CD4-positive, alpha-beta T cell treated with Interleukin-17A for 4 hours (primary cell): Measurements from ENCODE around the gene MRM2.

Experiments
- DNase-seq: peaks from one replicate; pipeline ENCODE4 v3.0.0-alpha.2; 2020; ENCODE audit warnings: mixed read lengths

Gene MRM2

GRCh38 chr7:2220030-2220429, 22.0 kb downstream of the MRM2 start:
- DNase-seq, result no peak

GRCh38 chr7:2219606-2220005, 22.4 kb downstream of the MRM2 start:
- no peak for DNase-seq

DNA sequence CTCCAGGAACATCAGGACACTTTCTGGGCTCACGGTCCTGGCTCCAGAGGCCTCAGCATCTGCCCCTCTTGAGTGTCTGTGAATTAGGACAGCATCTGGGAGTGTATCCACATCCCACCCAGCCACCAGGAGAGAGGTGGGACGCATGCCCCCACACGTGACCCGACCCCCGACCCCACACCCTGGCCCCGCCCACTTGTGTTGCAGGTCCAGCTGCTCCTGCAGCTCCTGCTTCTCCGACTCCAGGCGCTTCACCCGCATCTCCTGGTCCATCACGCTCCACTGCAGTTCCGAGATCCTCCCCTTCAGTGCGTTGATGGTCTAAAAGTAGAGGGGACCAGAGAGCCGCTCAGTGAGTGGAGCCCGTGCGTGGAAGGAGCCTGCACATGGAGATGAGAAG, 22.9 kb downstream of the MRM2 start:
- DNase-seq, result no peak

GRCh38 chr7:2218444-2218785, 23.6 kb downstream of the MRM2 start:
- DNase-seq, result no peak

GRCh38 chr7:2217716-2218443, 24.1 kb downstream of the MRM2 start:
- no peak for DNase-seq

- DNase-seq, result no peak
Observed at GRCh38 chr7:2217206-2217605, 24.8 kb downstream of the MRM2 start.

DNA sequence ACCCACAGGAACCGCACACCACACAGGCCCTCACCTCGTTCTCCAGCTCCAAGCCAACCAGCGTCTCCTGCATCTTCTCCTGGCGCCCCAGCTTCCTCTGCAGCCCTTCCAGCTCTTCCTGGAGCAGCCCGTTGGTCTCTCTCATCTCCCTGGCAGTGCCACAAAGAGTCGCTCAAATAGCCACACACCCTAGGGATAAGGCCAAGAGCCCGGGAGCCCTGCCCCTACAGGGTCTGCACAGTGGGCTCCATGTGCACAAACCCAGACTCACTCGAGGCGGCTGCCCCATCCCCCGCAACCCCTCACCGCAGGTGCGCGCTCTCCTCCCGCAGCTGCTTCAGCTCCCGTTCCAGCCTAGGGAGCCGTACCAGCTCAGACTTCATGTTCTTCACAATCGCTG, 26.2 kb downstream of the MRM2 start:
- no peak for DNase-seq

GRCh38 chr7:2214636-2215035, 27.4 kb downstream of the MRM2 start:
- DNase-seq, result peak; percentile 16

GRCh38 chr7:2213551-2214215, 28.3 kb downstream of the MRM2 start:
- DNase-seq, result no peak

- DNase-seq, result no peak
Observed at GRCh38 chr7:2212906-2213305, 29.1 kb downstream of the MRM2 start.

- DNase-seq, result no peak
Observed at GRCh38 chr7:2211926-2212325, 30.1 kb downstream of the MRM2 start.

GRCh38 chr7:2211259-2211880, 30.6 kb downstream of the MRM2 start:
- no peak for DNase-seq

DNA sequence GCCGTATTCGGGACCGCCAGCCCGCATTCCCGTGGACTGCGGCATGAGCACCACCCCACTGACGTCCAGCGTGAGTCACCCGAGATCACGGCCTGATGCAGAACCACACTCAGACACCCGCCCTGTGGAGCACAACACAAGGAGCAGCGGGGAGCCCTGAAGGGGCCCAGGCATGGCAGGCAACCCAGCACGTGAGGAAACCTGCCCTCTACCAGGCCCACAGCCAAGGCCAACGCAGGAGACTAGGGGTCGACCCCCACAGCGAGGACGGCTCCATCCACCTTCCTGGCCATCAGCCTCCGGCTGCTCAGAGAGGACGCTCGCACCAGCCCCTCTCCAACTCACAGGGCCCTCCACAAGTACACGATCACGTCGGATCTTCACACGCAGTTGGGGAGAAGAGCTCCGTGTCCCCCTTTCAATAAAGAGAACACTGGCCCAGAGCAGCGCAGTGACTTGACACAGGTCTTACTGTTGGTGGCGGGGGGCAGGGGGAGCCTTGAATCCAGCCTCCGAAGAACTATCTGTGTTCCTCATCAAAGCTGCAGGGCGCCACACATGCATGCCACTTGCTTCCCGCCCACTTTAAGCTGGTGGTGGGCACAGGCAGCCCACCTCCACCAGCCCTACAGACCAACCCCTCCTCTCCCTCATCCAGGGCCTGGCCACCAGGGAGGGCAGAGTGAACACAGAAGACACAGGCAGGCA, 31.3 kb downstream of the MRM2 start:
- no peak for DNase-seq

DNA sequence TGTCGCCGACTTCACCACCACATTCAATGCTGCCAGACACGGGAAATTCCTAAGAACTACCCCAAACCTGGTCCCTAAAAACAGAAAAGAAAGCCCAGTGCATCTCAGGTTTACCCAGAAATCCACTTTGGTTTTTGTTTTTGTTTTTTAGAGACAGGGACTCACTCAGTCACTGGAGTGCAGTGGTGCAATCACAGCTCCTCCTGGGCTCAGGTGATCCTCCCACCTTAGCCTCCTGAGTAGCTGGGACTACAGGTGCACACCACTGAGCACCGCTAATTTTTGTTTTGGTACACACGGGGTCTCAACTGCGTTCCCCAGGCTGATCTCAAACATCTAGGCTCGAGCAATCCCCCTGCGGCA, 32.1 kb downstream of the MRM2 start:
- DNase-seq, result no peak

GRCh38 chr7:2209146-2209960, 32.7 kb downstream of the MRM2 start:
- peak; percentile 58 for DNase-seq

- DNase-seq, result no peak
Observed at GRCh38 chr7:2208712-2209111, 33.3 kb downstream of the MRM2 start.

- no peak for DNase-seq
Observed at GRCh38 chr7:2205036-2205780, 36.8 kb downstream of the MRM2 start.

DNA sequence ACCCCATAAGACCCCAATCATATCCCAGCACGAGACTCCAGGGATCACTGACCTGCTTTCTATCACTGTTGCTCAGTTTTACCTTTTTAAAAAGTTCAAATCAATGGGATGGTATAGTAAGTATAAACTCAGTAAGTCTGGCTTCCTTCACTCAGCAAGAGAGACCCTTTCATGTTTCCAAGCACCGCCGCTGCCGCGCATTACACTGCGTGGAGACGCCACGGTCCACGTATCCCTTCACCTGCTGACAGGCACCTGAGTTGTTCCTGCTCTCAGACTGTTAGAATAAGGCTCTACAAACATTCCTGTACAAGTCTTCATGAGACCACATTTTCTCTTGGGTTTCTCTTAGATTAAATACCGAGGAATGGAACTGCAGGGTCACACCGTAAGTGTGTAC, 37.6 kb downstream of the MRM2 start:
- no peak for DNase-seq

DNA sequence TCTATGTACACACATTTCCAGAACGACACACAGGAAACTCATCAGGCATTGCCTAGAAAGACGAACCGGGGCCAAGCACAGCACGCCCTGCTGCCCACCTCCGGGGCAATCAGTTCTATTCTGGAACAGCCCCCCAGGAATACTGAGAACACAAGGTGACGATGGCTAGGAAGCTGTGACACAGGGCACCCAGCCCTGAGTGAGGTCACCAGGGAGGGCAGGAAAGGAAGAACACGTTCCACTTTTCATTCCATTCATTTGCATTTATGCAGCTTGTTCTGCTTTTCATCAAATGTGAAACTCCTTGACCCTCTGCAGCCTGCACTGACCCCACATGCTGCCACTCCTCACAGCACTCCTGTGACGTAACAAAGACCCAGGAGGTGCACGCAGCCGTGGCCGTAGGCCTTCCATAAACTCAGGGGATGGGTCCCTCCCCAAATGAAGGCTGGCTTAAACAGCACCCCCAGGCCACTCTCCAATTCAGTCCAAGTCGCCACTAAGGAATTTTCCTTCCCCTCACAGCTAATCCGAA, 38.2 kb downstream of the MRM2 start:
- DNase-seq, result no peak

DNA sequence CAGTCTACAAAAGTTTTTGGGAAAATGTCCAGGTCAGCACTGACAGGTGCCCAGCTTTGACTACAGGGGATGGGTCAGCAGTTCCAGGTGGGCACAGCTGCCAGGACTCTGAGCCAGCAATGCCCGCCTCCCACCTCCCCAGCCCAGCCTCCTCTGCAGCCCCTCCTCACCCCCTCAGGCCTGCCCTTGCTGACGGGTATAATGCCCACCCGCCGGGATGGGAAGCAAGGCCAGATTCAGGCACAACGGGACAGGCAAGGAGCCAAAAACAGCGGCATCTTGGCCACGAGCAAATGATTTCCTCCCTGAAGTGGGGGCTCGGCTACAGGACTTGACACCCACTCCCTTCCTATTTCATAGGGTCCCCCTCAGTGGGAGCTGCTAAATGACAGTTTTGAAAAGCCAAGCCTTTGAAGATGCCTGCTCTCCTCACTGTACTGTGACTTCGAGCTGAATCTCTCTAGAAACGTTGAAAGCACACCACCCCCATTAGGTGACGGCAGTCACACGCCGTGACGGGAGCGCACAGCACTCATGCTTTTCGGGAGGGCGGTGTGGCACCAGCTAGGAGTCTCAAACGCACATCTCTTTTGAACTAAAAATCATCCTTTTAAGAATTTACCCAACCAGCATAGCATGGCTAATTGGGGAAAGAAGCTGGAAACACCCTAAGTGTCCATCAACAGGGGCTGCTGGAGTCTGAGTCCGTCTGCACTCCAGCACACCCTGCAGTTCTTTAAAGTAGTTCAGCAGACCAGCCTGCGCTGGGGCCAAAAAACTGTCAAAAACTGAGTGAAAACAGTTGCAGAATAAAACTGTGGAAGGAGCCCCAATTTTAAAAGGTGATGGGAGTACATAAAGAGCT, 38.9 kb downstream of the MRM2 start:
- no peak for DNase-seq

GRCh38 chr7:2202361-2202761, 39.6 kb downstream of the MRM2 start:
- no peak for DNase-seq
